ENCODE results near the gene TMEM132A. TPM values are rescaled to one million over a fixed set of nuclear protein-coding genes. Genes with fewer than 3 reads are reported as not detected.
"Not testable (repeated sequence)": the region's sequence is repeated elsewhere in the genome, so short reads cannot be mapped to it uniquely, and the experiment has no call there.

Gene TMEM132A
- total RNA-seq, 1 donor from 2014 or later = 197 TPM

GRCh38 chr11:60973699-60974098, 49.4 kb downstream of the TMEM132A start:
- DNase-seq (ENCODE audit: low spot score in 2 of 2, unreplicated experiment in 2 of 2) = no peak
- Mint-ChIP-seq H3K4me1 (peaks cover 6% of the 10 kb centered on the region), H3K27ac (no peak overlapping the region), H3K27me3 (ENCODE audit: low read depth) (peaks cover 4% of the 10 kb centered on the region), H3K9me3 (peaks cover 5% of the 10 kb centered on the region), H3K36me3 (no peaks in the 10 kb centered on the region), H3K4me3 (no peak overlapping the region)
- no peak for TF ChIP-seq CTCF (IDR thresholded peaks at IDR 0.05; ENCODE audit: unreplicated experiment)

- not testable (repeated sequence) for DNase-seq (ENCODE audit: low spot score in 2 of 2, unreplicated experiment in 2 of 2)
These were observed 50.1 kb downstream of the TMEM132A start for GRCh38 chr11:60974316-60974715.

GRCh38 chr11:60974726-60975125, 50.5 kb downstream of the TMEM132A start:
- H3K27me3 Mint-ChIP-seq (ENCODE audit: low read depth) = peaks cover 4% of the 10 kb centered on the region
- no peaks in the 10 kb centered on the region for H3K36me3 Mint-ChIP-seq
- H3K4me1 Mint-ChIP-seq = peaks cover 6% of the 10 kb centered on the region
- DNase-seq (ENCODE audit: low spot score in 2 of 2, unreplicated experiment in 2 of 2) = no peak
- no peak overlapping the region for H3K27ac Mint-ChIP-seq
- no peak for TF ChIP-seq CTCF (IDR thresholded peaks at IDR 0.05; ENCODE audit: unreplicated experiment)
- H3K9me3 Mint-ChIP-seq = no peaks in the 10 kb centered on the region
- no peak overlapping the region for H3K4me3 Mint-ChIP-seq

More at GRCh38 chr11:60974316-60974715, 50.1 kb downstream of the TMEM132A start:
- H3K27me3 Mint-ChIP-seq (ENCODE audit: low read depth); H3K4me3 Mint-ChIP-seq; H3K27ac Mint-ChIP-seq; H3K9me3 Mint-ChIP-seq; H3K36me3 Mint-ChIP-seq; H3K4me1 Mint-ChIP-seq: not testable (repeated sequence)

GRCh38 chr11:60977224-60977623, 53.0 kb downstream of the TMEM132A start:
- no peak for DNase-seq (ENCODE audit: low spot score in 2 of 2, unreplicated experiment in 2 of 2)
- TF ChIP-seq CTCF (IDR thresholded peaks at IDR 0.05; ENCODE audit: unreplicated experiment) = no peak
- no peak overlapping the region for H3K4me3 Mint-ChIP-seq
- H3K9me3 Mint-ChIP-seq = no peaks in the 10 kb centered on the region
- H3K27ac Mint-ChIP-seq = no peak overlapping the region
- no peaks in the 10 kb centered on the region for H3K36me3 Mint-ChIP-seq
- H3K4me1 Mint-ChIP-seq = peaks cover 6% of the 10 kb centered on the region
- H3K27me3 Mint-ChIP-seq (ENCODE audit: low read depth) = no peaks in the 10 kb centered on the region

- Mint-ChIP-seq H3K27me3 (ENCODE audit: low read depth) (peaks cover 1% of the 10 kb centered on the region), H3K27ac (no peak overlapping the region), H3K4me1 (peaks cover 6% of the 10 kb centered on the region), H3K9me3 (no peaks in the 10 kb centered on the region), H3K4me3 (no peak overlapping the region), H3K36me3 (no peaks in the 10 kb centered on the region)
- DNase-seq (ENCODE audit: low spot score in 2 of 2, unreplicated experiment in 2 of 2) = no peak
- TF ChIP-seq CTCF (IDR thresholded peaks at IDR 0.05; ENCODE audit: unreplicated experiment) = no peak
These were observed 53.6 kb downstream of the TMEM132A start for GRCh38 chr11:60977836-60978235.

- Mint-ChIP-seq H3K27me3 (ENCODE audit: low read depth) (peaks cover 7% of the 10 kb centered on the region), H3K27ac (no peak overlapping the region), H3K4me1 (peaks cover 6% of the 10 kb centered on the region), H3K4me3 (no peak overlapping the region), H3K9me3 (no peaks in the 10 kb centered on the region), H3K36me3 (no peaks in the 10 kb centered on the region)
- TF ChIP-seq CTCF (IDR thresholded peaks at IDR 0.05; ENCODE audit: unreplicated experiment) = no peak
- no peak for DNase-seq (ENCODE audit: low spot score in 2 of 2, unreplicated experiment in 2 of 2)
These were observed 54.5 kb downstream of the TMEM132A start for GRCh38 chr11:60978546-60979380.
